DOHH2 (cell line): ENCODE measurements around the gene TTLL7.

Source experiments
- EZH2phosphoT487 ChIP-seq: fragments of 200-600 bp; sonication (generic); IDR thresholded peaks from 2 replicates; pipeline ENCODE4 v1.6.1; 2017; ENCODE audit warnings: borderline replicate concordance, mild to moderate bottlenecking, antibody characterized with exemption, low read length, moderate library complexity, mixed read lengths
- TF ChIP-seq, protein P1 (sequence below): fragments of 200-600 bp; sonication (generic); IDR thresholded peaks from one replicate; pipeline ENCODE4 v1.5.1; 2014; ENCODE audit warnings: antibody characterized with exemption, mild to moderate bottlenecking, low read depth, low read length; ENCODE audit not compliant: poor library complexity, severe bottlenecking

- TF ChIP-seq, protein P1, sequence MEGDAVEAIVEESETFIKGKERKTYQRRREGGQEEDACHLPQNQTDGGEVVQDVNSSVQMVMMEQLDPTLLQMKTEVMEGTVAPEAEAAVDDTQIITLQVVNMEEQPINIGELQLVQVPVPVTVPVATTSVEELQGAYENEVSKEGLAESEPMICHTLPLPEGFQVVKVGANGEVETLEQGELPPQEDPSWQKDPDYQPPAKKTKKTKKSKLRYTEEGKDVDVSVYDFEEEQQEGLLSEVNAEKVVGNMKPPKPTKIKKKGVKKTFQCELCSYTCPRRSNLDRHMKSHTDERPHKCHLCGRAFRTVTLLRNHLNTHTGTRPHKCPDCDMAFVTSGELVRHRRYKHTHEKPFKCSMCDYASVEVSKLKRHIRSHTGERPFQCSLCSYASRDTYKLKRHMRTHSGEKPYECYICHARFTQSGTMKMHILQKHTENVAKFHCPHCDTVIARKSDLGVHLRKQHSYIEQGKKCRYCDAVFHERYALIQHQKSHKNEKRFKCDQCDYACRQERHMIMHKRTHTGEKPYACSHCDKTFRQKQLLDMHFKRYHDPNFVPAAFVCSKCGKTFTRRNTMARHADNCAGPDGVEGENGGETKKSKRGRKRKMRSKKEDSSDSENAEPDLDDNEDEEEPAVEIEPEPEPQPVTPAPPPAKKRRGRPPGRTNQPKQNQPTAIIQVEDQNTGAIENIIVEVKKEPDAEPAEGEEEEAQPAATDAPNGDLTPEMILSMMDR: no peak
- TF ChIP-seq EZH2phosphoT487: no peak
Observed at GRCh38 chr1:83950106-83950661, 48.7 kb downstream of the TTLL7 start.
